HS-5 (cell line): ENCODE measurements around the gene PET100.

Source experiments
- DNase-seq: peaks from one replicate; pipeline ENCODE4 v3.0.0-alpha.2; 2012; ENCODE audit warnings: low read depth

Gene PET100

DNA sequence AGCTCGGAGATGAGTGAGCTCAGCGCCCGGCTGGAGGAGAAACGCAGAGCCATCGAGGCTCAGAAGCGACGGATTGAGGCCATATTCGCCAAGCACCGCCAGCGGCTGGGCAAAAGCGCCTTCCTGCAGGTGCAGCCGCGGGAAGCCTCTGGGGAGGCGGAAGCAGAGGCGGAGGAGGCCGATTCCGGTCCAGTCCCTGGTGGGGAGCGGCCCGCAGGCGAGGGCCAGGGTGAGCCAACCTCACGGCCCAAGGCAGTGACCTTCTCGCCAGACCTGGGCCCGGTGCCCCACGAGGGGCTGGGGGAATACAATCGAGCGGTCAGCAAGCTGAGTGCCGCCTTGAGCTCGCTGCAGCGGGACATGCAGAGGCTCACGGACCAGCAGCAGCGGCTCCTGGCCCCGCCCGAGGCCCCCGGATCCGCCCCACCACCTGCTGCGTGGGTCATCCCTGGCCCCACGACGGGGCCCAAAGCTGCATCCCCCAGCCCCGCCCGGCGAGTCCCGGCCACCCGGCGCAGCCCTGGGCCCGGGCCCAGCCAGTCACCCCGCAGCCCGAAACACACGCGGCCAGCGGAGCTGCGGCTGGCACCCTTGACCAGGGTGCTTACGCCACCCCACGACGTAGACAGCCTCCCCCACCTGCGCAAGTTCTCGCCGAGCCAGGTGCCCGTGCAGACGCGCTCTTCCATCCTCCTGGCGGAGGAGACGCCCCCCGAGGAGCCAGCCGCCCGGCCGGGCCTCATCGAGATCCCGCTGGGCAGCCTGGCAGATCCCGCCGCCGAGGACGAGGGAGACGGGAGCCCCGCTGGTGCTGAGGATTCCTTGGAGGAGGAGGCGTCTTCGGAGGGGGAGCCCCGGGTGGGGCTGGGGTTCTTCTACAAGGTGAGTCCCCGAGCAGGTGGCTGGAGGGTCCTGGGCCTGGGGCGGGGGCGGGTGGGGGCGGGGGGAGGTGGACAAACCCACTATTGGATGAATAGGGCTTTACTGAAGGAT, 17.0 kb upstream of the PET100 start:
- no peak for DNase-seq

GRCh38 chr19:7614859-7615741, 14.5 kb upstream of the PET100 start:
- no peak for DNase-seq

- no peak for DNase-seq
Measured at GRCh38 chr19:7617172-7617571, 12.4 kb upstream of the PET100 start.

DNA sequence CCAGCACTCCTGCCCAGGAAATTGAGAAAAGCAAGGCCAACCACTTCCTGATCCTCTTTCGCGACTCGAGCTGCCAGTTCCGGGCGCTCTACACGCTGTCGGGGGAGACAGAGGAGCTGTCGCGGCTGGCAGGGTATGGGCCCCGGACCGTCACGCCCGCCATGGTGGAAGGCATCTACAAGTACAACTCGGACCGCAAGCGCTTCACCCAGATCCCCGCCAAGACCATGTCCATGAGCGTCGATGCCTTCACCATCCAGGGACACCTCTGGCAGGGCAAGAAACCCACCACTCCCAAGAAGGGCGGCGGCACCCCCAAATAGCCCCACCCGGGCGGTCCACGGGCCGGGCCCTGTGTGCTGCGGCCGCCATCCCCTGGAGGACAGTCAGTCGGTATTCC, 11.9 kb upstream of the PET100 start:
- no peak for DNase-seq

GRCh38 chr19:7618348-7618747, 11.2 kb upstream of the PET100 start:
- no peak for DNase-seq

DNA sequence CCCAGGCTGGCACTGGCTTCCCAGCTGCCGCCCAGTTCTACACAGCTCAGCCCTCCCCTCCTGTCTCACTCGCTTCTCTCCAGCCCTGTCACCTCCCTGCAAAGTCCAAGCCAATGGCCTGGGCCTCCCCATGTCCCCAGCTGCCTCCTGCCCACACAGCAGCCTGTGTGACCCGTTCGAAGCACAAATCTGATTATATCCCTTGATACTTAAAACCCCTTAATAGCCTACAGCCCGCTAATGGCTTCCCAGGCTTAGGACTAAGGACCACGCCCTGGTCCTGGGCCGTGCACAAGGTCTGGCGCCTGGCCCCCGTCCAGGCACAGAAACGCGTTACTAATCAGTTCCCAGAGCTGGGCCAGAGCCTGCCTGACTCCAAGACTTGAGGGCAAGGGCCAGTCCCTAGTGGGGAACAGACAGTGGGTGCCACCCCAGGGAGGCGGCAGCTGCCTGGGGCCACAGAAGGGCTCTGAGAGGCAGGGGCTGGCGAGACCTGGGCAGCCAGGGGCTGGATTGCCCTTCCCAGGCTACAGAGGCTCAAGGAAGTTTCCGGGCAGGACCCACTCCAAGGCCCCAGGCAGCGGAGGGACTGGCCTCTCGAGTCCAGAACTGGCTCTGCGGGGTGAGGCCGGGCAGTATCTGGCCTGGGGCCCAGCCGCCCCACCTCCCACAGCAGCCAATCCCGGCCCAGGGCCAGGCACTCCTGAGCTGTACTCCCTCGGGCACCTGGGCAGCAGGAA, 10.7 kb upstream of the PET100 start:
- DNase-seq, result no peak

GRCh38 chr19:7619671-7620441, 9.7 kb upstream of the PET100 start:
- no peak for DNase-seq

GRCh38 chr19:7620442-7621412, 8.9 kb upstream of the PET100 start:
- no peak for DNase-seq

GRCh38 chr19:7622933-7623685, 6.5 kb upstream of the PET100 start:
- DNase-seq, result no peak

GRCh38 chr19:7623725-7624603, 5.6 kb upstream of the PET100 start:
- no peak for DNase-seq

DNA sequence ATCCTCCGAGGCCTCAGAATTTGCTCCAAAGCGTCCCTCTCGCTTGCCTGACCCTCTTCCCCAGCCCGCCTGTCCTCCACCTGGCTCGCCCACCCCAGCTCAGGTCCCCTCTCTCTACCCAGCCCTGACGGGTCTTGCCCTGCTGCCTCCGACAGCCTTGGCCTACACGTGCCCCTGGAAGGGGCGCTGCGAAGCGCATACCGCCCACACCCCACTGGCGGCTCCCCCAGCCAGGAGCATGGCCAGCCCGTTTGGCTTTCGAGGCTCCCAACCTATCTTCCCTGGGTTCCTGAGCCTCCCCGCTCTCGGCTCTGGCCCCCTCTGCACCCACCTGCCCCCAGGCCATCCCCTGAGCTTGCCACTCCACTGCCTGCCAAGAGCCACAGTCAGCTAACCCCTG, 4.8 kb upstream of the PET100 start:
- no peak for DNase-seq

DNA sequence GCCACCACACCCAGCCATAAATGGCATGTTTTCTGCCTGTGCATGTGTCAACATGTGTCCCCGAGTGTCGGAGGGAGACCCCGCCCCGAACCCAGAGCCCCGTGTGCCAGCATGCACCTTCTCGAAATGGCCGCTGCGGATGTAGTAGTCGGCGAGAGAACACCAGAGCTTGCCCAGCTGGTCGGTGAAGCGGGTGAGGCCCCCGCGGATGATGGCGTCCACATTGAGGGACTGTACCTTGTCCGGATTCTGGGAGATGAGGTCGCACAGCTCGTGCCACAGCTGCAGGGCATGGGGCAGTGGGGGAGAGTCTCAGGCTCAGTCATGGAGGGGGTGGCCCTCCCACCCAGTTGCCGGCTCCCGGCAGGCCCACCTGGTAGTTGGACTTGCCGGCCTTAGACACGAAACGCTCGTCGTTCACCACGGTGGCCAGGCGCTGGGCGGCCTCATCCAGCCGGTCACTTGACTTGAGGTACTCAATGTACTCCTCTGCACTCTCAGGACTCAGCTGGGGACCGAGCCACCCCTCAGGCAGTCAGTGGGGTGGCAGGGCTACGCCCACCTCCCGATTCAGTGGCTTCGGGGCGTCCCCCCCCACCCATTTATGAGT, 3.7 kb upstream of the PET100 start:
- DNase-seq, result no peak

DNA sequence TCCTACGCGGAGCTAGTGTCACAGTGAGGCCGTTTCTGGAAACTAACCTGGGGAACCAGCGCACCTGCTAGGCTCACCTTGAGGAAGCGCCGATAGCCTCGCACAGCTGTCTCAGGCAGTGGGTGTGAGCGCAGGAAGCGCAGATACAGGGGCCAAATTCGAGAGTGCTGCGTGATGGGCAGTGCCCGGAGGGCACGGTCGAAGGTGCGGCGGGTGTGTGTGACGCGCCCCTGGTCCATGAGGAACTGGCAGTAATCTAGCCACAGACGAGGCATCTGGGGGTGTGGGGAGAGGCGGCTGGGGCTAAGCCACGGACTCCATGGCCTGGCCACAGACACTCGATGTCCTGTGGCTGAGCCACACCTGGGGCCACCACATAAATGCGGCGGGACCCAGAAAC, 2.4 kb upstream of the PET100 start:
- no peak for DNase-seq

- no peak for DNase-seq
Measured at GRCh38 chr19:7628589-7629311, 843 bp upstream of the PET100 start.

- DNase-seq, result no peak
Measured at GRCh38 chr19:7631577-7631976, 2.0 kb downstream of the PET100 start.

- DNase-seq, result no peak
Measured at GRCh38 chr19:7632340-7633203, 3.0 kb downstream of the PET100 start.
